HEK293 (cell line): ENCODE data around the gene ITPR2.
A peak's percentile ranks its signal among the peaks of the same experiment; 100 is the strongest.

Source experiments
- KLF10 ChIP-seq: fragments of 450-650 bp; IDR thresholded peaks from 2 replicates; pipeline ENCODE4 v1.5.1; 2018; ENCODE audit warnings: missing biosample characterization, mild to moderate bottlenecking, missing genetic modification characterization
- OVOL3 ChIP-seq: fragments of 450-650 bp; formaldehyde crosslinking; IDR thresholded peaks from 2 replicates; pipeline ENCODE4 v1.5.1; 2016; ENCODE audit warnings: missing biosample characterization, missing genetic modification characterization
- PRDM1 ChIP-seq: fragments of 450-650 bp; formaldehyde crosslinking; IDR thresholded peaks from 2 replicates; pipeline ENCODE4; 2016; ENCODE audit warnings: missing biosample characterization, missing genetic modification characterization
- REPIN1 ChIP-seq: fragments of 450-650 bp; formaldehyde crosslinking; IDR thresholded peaks from 2 replicates; pipeline ENCODE4 v1.5.1; 2017; ENCODE audit warnings: missing biosample characterization, missing genetic modification characterization, low read depth
- SP3 ChIP-seq: fragments of 450-650 bp; formaldehyde crosslinking; IDR thresholded peaks from 2 replicates; pipeline ENCODE4 v1.5.1; 2016; ENCODE audit warnings: missing biosample characterization, missing genetic modification characterization
- TRIM28 ChIP-seq: IDR thresholded peaks from 2 replicates; pipeline ENCODE4 v1.6.1; 2011; ENCODE audit warnings: low read length, control low read depth, borderline replicate concordance
- ZBTB17 ChIP-seq: fragments of 450-650 bp; formaldehyde crosslinking; IDR thresholded peaks from 2 replicates; pipeline ENCODE4 v1.5.1; 2016; ENCODE audit warnings: missing biosample characterization, missing genetic modification characterization
- ZIC2 ChIP-seq: fragments of 450-650 bp; formaldehyde crosslinking; IDR thresholded peaks from 2 replicates; pipeline ENCODE4 v1.5.1; 2016; ENCODE audit warnings: missing biosample characterization, missing genetic modification characterization
- ZNF10 ChIP-seq: fragments of 450-650 bp; formaldehyde crosslinking; IDR thresholded peaks from 2 replicates; pipeline ENCODE4 v1.5.1; 2017; ENCODE audit warnings: missing biosample characterization, missing genetic modification characterization
- ZNF23 ChIP-seq: fragments of 450-650 bp; formaldehyde crosslinking; IDR thresholded peaks from 2 replicates; pipeline ENCODE4 v1.5.1; 2016; ENCODE audit warnings: missing biosample characterization, missing genetic modification characterization, borderline replicate concordance
- ZNF266 ChIP-seq: fragments of 450-650 bp; formaldehyde crosslinking; IDR thresholded peaks from 2 replicates; pipeline ENCODE4 v1.5.1; 2016; ENCODE audit warnings: missing biosample characterization, missing genetic modification characterization, low read depth
- ZNF274 ChIP-seq, 2 experiments: fragments of 200-500 bp in 1 of 2; fragments of 450-650 bp in 1 of 2; sonication (Bioruptor generic) in 1 of 2; formaldehyde crosslinking in 1 of 2; IDR thresholded peaks; 2 replicates each; pipeline versions ENCODE4 v1.5.1 to v1.6.1; 2014 to 2016; ENCODE audit warnings: borderline replicate concordance in 1 of 2, inconsistent platforms in 1 of 2, low read length in 1 of 2, missing biosample characterization in 1 of 2, missing genetic modification characterization in 1 of 2
- ZNF324 ChIP-seq: fragments of 450-650 bp; formaldehyde crosslinking; IDR thresholded peaks from 2 replicates; pipeline ENCODE4 v1.5.1; 2016; ENCODE audit warnings: missing biosample characterization, missing genetic modification characterization
- ZNF366 ChIP-seq: fragments of 450-650 bp; formaldehyde crosslinking; conservative IDR thresholded peaks from 2 replicates; pipeline ENCODE4 v1.5.1; 2016; ENCODE audit warnings: missing biosample characterization, missing genetic modification characterization
- ZNF391 ChIP-seq: fragments of 450-650 bp; formaldehyde crosslinking; IDR thresholded peaks from 2 replicates; pipeline ENCODE4 v1.5.1; 2016; ENCODE audit warnings: low read depth, missing biosample characterization, missing genetic modification characterization, borderline replicate concordance
- ZNF416 ChIP-seq: fragments of 450-650 bp; formaldehyde crosslinking; IDR thresholded peaks from 2 replicates; pipeline ENCODE4 v1.5.1; 2016; ENCODE audit warnings: missing biosample characterization, missing genetic modification characterization
- ZNF555 ChIP-seq: fragments of 450-650 bp; formaldehyde crosslinking; conservative IDR thresholded peaks from 2 replicates; pipeline ENCODE4 v1.5.1; 2017; ENCODE audit warnings: missing biosample characterization, mild to moderate bottlenecking, missing genetic modification characterization, inconsistent platforms
- ZNF624 ChIP-seq: fragments of 450-650 bp; formaldehyde crosslinking; IDR thresholded peaks from 2 replicates; pipeline ENCODE4 v1.5.1; 2017; ENCODE audit warnings: missing biosample characterization, missing genetic modification characterization
- TF ChIP-seq, protein P1 (sequence below): fragments of 450-650 bp; formaldehyde crosslinking; IDR thresholded peaks from 2 replicates; pipeline ENCODE4; 2016; ENCODE audit warnings: missing biosample characterization, missing genetic modification characterization
- TF ChIP-seq, protein P2 (sequence below): fragments of 450-650 bp; formaldehyde crosslinking; IDR thresholded peaks from 2 replicates; pipeline ENCODE4 v1.5.1; 2016; ENCODE audit warnings: missing biosample characterization, missing genetic modification characterization
- TF ChIP-seq, protein P3 (sequence below): fragments of 450-650 bp; formaldehyde crosslinking; IDR thresholded peaks from 2 replicates; pipeline ENCODE4 v1.5.1; 2017; ENCODE audit warnings: missing biosample characterization, mild to moderate bottlenecking, missing genetic modification characterization, moderate library complexity
- TF ChIP-seq, protein P4 (sequence below): fragments of 450-650 bp; formaldehyde crosslinking; IDR thresholded peaks from 2 replicates; pipeline ENCODE4 v1.5.1; 2017; ENCODE audit warnings: missing biosample characterization, missing genetic modification characterization
- TF ChIP-seq, protein P5 (sequence below): fragments of 450-650 bp; formaldehyde crosslinking; conservative IDR thresholded peaks from 2 replicates; pipeline ENCODE4 v1.5.1; 2016; ENCODE audit warnings: low read depth, missing biosample characterization, missing genetic modification characterization
- TF ChIP-seq, protein P6 (sequence below): fragments of 450-650 bp; formaldehyde crosslinking; IDR thresholded peaks from 2 replicates; pipeline ENCODE4 v1.5.1; 2016; ENCODE audit warnings: missing biosample characterization, missing genetic modification characterization, low read depth
- TF ChIP-seq, protein P7 (sequence below): fragments of 450-650 bp; formaldehyde crosslinking; IDR thresholded peaks from 2 replicates; pipeline ENCODE4 v1.5.1; 2016; ENCODE audit warnings: missing biosample characterization, missing genetic modification characterization

ITPR2 gene

DNA sequence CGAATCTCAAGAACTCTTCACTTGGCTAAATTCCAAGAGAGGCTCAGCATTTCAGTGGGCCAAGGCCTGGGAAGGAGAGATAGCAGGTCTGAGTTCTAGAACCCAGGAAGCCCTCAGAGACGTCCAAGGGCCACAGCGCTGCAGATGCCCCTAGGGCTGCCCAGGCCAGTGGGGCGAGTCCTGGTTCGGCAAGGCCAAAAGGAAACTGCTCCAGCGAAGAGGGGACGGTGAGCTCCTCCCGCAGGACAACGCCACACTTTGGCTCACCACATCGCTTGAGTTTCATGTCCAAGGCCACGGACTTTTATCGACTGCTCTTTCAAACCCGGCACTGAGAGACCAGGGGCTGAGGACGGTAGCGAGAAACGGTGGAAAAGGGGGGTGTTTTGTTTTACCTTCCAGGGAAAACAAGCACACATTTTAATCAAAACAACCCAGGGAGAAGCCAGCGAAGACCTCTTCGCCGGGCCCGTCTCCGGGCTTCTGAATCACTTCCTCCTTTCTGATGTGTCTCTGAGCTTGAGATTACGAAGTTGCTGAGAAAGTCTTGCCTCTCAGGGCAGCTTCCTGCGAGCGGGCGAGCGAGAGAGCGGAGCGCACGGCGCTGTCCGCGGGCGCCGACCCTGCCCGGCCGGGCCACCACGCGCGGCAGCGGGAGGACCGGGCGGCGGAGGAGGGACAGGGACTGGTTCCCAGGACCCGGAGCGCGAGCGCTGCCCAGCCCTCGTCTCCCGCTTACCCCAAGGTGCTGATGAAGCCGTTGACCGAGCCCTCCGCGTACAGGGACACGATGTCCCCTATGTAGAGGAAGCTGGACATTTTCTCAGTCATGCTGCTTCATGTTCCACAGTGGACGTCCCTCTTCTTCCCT, 808 bp downstream of the ITPR2 start (continued):
- peak; percentile 57 for TF ChIP-seq ZNF366 (tag by site-specific recombination)
- TF ChIP-seq, protein P1, sequence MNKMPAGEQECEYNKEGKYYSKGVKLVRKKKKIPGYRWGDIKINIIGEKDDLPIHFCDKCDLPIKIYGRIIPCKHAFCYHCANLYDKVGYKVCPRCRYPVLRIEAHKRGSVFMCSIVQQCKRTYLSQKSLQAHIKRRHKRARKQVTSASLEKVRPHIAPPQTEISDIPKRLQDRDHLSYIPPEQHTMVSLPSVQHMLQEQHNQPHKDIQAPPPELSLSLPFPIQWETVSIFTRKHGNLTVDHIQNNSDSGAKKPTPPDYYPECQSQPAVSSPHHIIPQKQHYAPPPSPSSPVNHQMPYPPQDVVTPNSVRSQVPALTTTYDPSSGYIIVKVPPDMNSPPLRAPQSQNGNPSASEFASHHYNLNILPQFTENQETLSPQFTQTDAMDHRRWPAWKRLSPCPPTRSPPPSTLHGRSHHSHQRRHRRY (tag by site-specific recombination): no peak
- no peak for TF ChIP-seq KLF10
- TF ChIP-seq ZNF10 (tag by site-specific recombination): no peak
- TF ChIP-seq, protein P2, sequence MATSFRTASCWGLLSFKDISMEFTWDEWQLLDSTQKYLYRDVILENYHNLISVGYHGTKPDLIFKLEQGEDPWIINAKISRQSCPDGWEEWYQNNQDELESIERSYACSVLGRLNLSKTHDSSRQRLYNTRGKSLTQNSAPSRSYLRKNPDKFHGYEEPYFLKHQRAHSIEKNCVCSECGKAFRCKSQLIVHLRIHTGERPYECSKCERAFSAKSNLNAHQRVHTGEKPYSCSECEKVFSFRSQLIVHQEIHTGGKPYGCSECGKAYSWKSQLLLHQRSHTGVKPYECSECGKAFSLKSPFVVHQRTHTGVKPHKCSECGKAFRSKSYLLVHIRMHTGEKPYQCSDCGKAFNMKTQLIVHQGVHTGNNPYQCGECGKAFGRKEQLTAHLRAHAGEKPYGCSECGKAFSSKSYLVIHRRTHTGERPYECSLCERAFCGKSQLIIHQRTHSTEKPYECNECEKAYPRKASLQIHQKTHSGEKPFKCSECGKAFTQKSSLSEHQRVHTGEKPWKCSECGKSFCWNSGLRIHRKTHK: no peak
- no peak for TF ChIP-seq ZNF266 (tag by site-specific recombination)
- TF ChIP-seq ZNF555 (tag by site-specific recombination): no peak
- 0 out of 2 replicates have a peak, but pooled peaks have one; percentile 16 for TF ChIP-seq ZNF391 (tag by site-specific recombination)
- TF ChIP-seq, protein P3, sequence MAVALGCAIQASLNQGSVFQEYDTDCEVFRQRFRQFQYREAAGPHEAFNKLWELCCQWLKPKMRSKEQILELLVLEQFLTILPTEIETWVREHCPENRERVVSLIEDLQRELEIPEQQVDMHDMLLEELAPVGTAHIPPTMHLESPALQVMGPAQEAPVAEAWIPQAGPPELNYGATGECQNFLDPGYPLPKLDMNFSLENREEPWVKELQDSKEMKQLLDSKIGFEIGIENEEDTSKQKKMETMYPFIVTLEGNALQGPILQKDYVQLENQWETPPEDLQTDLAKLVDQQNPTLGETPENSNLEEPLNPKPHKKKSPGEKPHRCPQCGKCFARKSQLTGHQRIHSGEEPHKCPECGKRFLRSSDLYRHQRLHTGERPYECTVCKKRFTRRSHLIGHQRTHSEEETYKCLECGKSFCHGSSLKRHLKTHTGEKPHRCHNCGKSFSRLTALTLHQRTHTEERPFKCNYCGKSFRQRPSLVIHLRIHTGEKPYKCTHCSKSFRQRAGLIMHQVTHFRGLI: 0 out of 2 replicates have a peak, but pooled peaks have one; percentile 20
- no peak for TF ChIP-seq ZNF274 (IDR thresholded peaks at IDR 0.05; ENCODE audit: low read length)
- no peak for TF ChIP-seq ZNF274 (tag by site-specific recombination; IDR thresholded peaks at IDR 0.05; ENCODE audit: borderline replicate concordance)
- TF ChIP-seq ZNF324 (tag by site-specific recombination): no peak
- TF ChIP-seq ZNF416 (tag by site-specific recombination): no peak
- TF ChIP-seq ZIC2 (tag by site-specific recombination): no peak
- TF ChIP-seq, protein P4, sequence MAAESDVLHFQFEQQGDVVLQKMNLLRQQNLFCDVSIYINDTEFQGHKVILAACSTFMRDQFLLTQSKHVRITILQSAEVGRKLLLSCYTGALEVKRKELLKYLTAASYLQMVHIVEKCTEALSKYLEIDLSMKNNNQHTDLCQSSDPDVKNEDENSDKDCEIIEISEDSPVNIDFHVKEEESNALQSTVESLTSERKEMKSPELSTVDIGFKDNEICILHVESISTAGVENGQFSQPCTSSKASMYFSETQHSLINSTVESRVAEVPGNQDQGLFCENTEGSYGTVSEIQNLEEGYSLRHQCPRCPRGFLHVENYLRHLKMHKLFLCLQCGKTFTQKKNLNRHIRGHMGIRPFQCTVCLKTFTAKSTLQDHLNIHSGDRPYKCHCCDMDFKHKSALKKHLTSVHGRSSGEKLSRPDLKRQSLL (tag by site-specific recombination): no peak
- no peak for TF ChIP-seq ZNF624 (tag by site-specific recombination)
- TF ChIP-seq ZNF23 (tag by site-specific recombination): no peak
- TF ChIP-seq, protein P5, sequence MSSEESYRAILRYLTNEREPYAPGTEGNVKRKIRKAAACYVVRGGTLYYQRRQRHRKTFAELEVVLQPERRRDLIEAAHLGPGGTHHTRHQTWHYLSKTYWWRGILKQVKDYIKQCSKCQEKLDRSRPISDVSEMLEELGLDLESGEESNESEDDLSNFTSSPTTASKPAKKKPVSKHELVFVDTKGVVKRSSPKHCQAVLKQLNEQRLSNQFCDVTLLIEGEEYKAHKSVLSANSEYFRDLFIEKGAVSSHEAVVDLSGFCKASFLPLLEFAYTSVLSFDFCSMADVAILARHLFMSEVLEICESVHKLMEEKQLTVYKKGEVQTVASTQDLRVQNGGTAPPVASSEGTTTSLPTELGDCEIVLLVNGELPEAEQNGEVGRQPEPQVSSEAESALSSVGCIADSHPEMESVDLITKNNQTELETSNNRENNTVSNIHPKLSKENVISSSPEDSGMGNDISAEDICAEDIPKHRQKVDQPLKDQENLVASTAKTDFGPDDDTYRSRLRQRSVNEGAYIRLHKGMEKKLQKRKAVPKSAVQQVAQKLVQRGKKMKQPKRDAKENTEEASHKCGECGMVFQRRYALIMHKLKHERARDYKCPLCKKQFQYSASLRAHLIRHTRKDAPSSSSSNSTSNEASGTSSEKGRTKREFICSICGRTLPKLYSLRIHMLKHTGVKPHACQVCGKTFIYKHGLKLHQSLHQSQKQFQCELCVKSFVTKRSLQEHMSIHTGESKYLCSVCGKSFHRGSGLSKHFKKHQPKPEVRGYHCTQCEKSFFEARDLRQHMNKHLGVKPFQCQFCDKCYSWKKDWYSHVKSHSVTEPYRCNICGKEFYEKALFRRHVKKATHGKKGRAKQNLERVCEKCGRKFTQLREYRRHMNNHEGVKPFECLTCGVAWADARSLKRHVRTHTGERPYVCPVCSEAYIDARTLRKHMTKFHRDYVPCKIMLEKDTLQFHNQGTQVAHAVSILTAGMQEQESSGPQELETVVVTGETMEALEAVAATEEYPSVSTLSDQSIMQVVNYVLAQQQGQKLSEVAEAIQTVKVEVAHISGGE (tag by site-specific recombination): peak; percentile 9; the same call in 1 of the 2 replicates
- TF ChIP-seq TRIM28: peak; percentile 50; the same call in 1 of the 2 replicates
- no peak for TF ChIP-seq SP3 (tag by site-specific recombination)
- TF ChIP-seq OVOL3: no peak
- TF ChIP-seq REPIN1 (tag by site-specific recombination): no peak
- TF ChIP-seq, protein P6, sequence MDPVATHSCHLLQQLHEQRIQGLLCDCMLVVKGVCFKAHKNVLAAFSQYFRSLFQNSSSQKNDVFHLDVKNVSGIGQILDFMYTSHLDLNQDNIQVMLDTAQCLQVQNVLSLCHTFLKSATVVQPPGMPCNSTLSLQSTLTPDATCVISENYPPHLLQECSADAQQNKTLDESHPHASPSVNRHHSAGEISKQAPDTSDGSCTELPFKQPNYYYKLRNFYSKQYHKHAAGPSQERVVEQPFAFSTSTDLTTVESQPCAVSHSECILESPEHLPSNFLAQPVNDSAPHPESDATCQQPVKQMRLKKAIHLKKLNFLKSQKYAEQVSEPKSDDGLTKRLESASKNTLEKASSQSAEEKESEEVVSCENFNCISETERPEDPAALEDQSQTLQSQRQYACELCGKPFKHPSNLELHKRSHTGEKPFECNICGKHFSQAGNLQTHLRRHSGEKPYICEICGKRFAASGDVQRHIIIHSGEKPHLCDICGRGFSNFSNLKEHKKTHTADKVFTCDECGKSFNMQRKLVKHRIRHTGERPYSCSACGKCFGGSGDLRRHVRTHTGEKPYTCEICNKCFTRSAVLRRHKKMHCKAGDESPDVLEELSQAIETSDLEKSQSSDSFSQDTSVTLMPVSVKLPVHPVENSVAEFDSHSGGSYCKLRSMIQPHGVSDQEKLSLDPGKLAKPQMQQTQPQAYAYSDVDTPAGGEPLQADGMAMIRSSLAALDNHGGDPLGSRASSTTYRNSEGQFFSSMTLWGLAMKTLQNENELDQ (tag by site-specific recombination): no peak
- no peak for TF ChIP-seq PRDM1 (tag by site-specific recombination)
- TF ChIP-seq, protein P7, sequence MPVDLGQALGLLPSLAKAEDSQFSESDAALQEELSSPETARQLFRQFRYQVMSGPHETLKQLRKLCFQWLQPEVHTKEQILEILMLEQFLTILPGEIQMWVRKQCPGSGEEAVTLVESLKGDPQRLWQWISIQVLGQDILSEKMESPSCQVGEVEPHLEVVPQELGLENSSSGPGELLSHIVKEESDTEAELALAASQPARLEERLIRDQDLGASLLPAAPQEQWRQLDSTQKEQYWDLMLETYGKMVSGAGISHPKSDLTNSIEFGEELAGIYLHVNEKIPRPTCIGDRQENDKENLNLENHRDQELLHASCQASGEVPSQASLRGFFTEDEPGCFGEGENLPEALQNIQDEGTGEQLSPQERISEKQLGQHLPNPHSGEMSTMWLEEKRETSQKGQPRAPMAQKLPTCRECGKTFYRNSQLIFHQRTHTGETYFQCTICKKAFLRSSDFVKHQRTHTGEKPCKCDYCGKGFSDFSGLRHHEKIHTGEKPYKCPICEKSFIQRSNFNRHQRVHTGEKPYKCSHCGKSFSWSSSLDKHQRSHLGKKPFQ (tag by site-specific recombination): no peak
- TF ChIP-seq ZBTB17 (tag by site-specific recombination): peak; percentile 85
